Effector memory CD4-positive, alpha-beta T cell (primary cell): Measurements from ENCODE around the gene ATP1A2.

Experiments
- DNase-seq, 3 donors: peaks; one replicate each; pipeline ENCODE4 v3.0.0-alpha.2; 2020
- H3K27ac ChIP-seq: 2 replicates; pipeline ENCODE4 v1.7.0; 2013; ENCODE audit warnings: mild to moderate bottlenecking, low read length, moderate library complexity; ENCODE audit not compliant: insufficient read depth, poor library complexity, severe bottlenecking
- H3K27me3 ChIP-seq: replicated peaks from 2 replicates; pipeline ENCODE4 v1.7.0; 2013; ENCODE audit warnings: mild to moderate bottlenecking, low read length; ENCODE audit not compliant: insufficient read depth, control insufficient read depth, poor library complexity, severe bottlenecking
- H3K36me3 ChIP-seq: 2 replicates; pipeline ENCODE4 v1.7.0; 2013; ENCODE audit warnings: mild to moderate bottlenecking, low read length, moderate library complexity; ENCODE audit not compliant: control insufficient read depth, insufficient read depth
- H3K4me1 ChIP-seq: 2 replicates; pipeline ENCODE4 v1.7.0; 2013; ENCODE audit warnings: low read length, mild to moderate bottlenecking; ENCODE audit not compliant: control insufficient read depth, insufficient read depth, poor library complexity, severe bottlenecking
- H3K4me3 ChIP-seq: 2 replicates; pipeline ENCODE4 v1.7.0; 2013; ENCODE audit warnings: low read length, low read depth, mild to moderate bottlenecking; ENCODE audit not compliant: insufficient read depth, poor library complexity, severe bottlenecking
- H3K9me3 ChIP-seq: 2 replicates; pipeline ENCODE4 v1.7.0; 2013; ENCODE audit warnings: mild to moderate bottlenecking, low read length, moderate library complexity; ENCODE audit not compliant: control insufficient read depth

ATP1A2 gene

GRCh38 chr1:160158534-160158933 lies 43.0 kb downstream of the ATP1A2 start:
- Histone ChIP-seq H3K36me3 (no peaks in the 10 kb centered on the region), H3K27ac (no peak overlapping the region), H3K27me3 (no peaks in the 10 kb centered on the region), H3K4me3 (no peak overlapping the region), H3K9me3 (no peaks in the 10 kb centered on the region), H3K4me1 (no peaks in the 10 kb centered on the region)
- DNase-seq = no peak

- Histone ChIP-seq H3K36me3 (no peaks in the 10 kb centered on the region), H3K27ac (no peak overlapping the region)
- DNase-seq = no peak
Measured at GRCh38 chr1:160159846-160160245, 44.3 kb downstream of the ATP1A2 start.

DNA sequence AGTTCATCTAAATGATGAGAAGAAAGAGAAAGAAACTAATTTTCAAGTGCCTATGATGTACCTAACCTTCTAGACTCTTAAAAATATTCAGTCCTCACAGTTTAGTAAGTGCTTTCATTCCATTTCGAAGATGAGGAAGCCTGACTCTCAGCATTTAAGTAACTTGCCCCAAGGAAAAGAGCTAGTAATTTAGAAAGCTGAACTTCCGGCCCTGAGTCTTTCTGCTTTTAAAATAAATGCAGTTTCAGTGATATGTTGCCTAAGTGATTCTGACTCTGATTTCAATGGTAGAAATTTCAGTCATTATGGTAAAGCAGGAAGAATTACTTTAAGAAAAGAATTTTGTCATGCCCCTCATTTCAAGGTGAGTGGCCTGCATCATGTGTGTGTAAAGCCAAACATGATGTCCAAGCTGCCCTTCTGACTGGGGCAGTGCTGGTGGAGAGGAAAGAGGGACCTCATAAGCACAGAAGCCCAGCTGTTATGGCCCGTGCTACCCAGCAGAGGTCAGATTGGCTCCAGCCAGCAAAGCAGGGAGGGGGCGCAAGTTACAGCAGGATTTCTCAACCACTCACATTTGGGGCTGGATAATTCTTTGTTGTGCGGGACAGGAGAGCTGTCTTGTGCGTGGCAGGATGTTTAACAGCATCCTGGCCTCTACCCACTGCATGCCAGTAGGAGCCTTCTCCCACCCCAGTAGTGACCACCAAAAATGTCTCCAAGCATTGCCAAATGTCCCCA lies 46.6 kb downstream of the ATP1A2 start:
- Histone ChIP-seq H3K4me3 (no peak overlapping the region), H3K27me3 (no peaks in the 10 kb centered on the region), H3K4me1 (no peaks in the 10 kb centered on the region), H3K36me3 (no peaks in the 10 kb centered on the region), H3K9me3 (no peaks in the 10 kb centered on the region), H3K27ac (no peak overlapping the region)
- DNase-seq = no peak

More at GRCh38 chr1:160159846-160160245, 44.3 kb downstream of the ATP1A2 start:
- Histone ChIP-seq H3K4me1 (no peaks in the 10 kb centered on the region), H3K9me3 (no peaks in the 10 kb centered on the region), H3K27me3 (no peaks in the 10 kb centered on the region), H3K4me3 (no peak overlapping the region)

DNA sequence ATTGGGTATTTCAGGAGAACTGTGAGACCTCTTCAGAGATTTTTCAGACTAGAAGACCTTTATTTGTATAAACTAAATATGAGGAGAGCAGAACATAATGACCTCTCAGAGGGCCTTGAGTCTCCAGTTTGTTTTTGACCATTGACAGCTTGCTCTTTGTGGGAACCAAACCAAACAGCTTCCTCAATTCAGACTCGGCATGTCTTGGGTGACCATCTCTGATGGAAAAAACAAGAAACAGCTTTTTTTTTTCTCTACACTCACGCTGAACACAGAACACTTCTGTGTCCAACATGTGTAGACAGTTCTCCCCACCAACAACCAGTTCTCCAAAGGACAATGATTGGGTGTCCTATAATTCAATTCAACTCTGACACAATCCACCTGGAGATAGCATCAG lies 47.4 kb downstream of the ATP1A2 start:
- H3K27me3 ChIP-seq = peaks cover 3% of the 10 kb centered on the region
- no peak overlapping the region for H3K27ac ChIP-seq
- H3K4me1 ChIP-seq = no peaks in the 10 kb centered on the region
- H3K4me3 ChIP-seq = no peak overlapping the region
- no peaks in the 10 kb centered on the region for H3K9me3 ChIP-seq
- DNase-seq = no peak
- H3K36me3 ChIP-seq = no peaks in the 10 kb centered on the region

GRCh38 chr1:160163615-160164014 lies 48.1 kb downstream of the ATP1A2 start:
- no peak for DNase-seq
- Histone ChIP-seq H3K27me3 (peaks cover 4% of the 10 kb centered on the region), H3K9me3 (no peaks in the 10 kb centered on the region), H3K4me1 (no peaks in the 10 kb centered on the region), H3K4me3 (no peak overlapping the region), H3K27ac (no peak overlapping the region), H3K36me3 (no peaks in the 10 kb centered on the region)

DNA sequence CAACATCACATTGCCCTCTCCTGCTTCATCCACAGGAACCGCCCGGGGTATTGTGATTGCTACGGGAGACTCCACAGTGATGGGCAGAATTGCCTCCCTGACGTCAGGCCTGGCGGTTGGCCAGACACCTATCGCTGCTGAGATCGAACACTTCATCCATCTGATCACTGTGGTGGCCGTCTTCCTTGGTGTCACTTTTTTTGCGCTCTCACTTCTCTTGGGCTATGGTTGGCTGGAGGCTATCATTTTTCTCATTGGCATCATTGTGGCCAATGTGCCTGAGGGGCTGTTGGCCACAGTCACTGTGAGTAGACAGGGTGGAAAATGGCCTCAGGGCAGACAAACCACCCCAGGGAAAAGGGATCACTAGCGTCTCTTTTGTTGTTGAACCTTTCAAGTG lies 48.6 kb downstream of the ATP1A2 start:
- Histone ChIP-seq H3K9me3 (no peaks in the 10 kb centered on the region), H3K27ac (no peak overlapping the region), H3K36me3 (no peaks in the 10 kb centered on the region), H3K4me3 (no peak overlapping the region), H3K4me1 (no peaks in the 10 kb centered on the region), H3K27me3 (peaks cover 4% of the 10 kb centered on the region)
- DNase-seq = no peak

GRCh38 chr1:160166166-160166868 lies 50.8 kb downstream of the ATP1A2 start:
- no peaks in the 10 kb centered on the region for H3K4me1 ChIP-seq
- DNase-seq = no peak
- H3K4me3 ChIP-seq = no peak overlapping the region
- no peaks in the 10 kb centered on the region for H3K9me3 ChIP-seq
- H3K27ac ChIP-seq = no peak overlapping the region
- peaks cover 4% of the 10 kb centered on the region for H3K27me3 ChIP-seq
- no peaks in the 10 kb centered on the region for H3K36me3 ChIP-seq

DNA sequence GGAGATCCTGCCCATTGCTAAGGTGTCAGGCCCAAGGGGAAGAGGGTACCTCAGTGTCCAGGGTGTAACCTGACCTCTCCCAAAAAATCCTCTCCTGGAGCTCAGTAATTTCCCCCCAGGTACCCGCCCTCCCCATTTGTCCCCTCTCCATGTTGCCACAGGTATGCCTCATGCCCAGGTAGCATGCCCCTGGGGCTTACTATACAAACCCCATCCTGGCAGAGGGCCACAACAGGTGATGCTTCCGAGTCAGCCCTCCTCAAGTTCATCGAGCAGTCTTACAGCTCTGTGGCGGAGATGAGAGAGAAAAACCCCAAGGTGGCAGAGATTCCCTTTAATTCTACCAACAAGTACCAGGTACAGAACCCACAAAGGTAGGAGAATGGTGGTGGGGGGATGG lies 51.5 kb downstream of the ATP1A2 start:
- Histone ChIP-seq H3K27ac (no peak overlapping the region), H3K27me3 (peaks cover 4% of the 10 kb centered on the region), H3K9me3 (no peaks in the 10 kb centered on the region), H3K4me3 (no peak overlapping the region), H3K36me3 (no peaks in the 10 kb centered on the region), H3K4me1 (no peaks in the 10 kb centered on the region)
- no peak for DNase-seq

- DNase-seq = no peak
- no peaks in the 10 kb centered on the region for H3K4me1 ChIP-seq
- no peaks in the 10 kb centered on the region for H3K36me3 ChIP-seq
Measured at GRCh38 chr1:160167580-160167979, 52.0 kb downstream of the ATP1A2 start.

DNA sequence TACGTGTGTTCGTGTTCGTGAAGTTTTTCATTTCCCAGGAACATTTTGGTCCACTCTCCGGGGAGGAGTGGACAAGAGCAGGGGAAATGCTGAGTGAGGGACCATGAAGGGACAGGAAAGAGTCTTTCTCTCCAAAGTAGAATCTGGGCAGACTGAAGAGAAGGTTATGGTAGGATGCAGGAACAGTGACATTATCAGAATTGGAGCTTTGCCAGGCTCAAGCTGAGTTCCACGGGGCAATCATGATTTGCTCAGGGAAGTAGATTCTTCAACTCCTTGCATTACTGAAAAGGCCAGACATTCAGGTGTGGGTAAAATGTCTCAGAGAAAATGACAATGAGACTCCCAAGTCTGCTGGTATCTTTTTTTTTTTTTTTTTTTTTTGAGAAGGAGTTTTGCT lies 52.5 kb downstream of the ATP1A2 start:
- Histone ChIP-seq H3K4me1 (no peaks in the 10 kb centered on the region), H3K9me3 (no peaks in the 10 kb centered on the region), H3K27ac (no peak overlapping the region), H3K27me3 (peaks cover 4% of the 10 kb centered on the region), H3K4me3 (no peak overlapping the region), H3K36me3 (no peaks in the 10 kb centered on the region)
- DNase-seq = no peak

More at GRCh38 chr1:160167580-160167979, 52.0 kb downstream of the ATP1A2 start:
- H3K27me3 ChIP-seq = peaks cover 4% of the 10 kb centered on the region
- H3K4me3 ChIP-seq = no peak overlapping the region
- no peak overlapping the region for H3K27ac ChIP-seq
- no peaks in the 10 kb centered on the region for H3K9me3 ChIP-seq
